D341Med (cell line): Measurements from ENCODE around the gene USP50.
"Not testable (repeated sequence)": the region's sequence is repeated elsewhere in the genome, so short reads cannot be mapped to it uniquely, and the experiment has no call there.

Experiments used
- DNase-seq: peaks from one replicate; pipeline ENCODE4 v3.0.0; 2012; ENCODE audit warnings: low spot score

The USP50 gene

GRCh38 chr15:50503144-50503543, 43.3 kb downstream of the USP50 start:
- DNase-seq, result no peak

GRCh38 chr15:50501815-50502214, 44.7 kb downstream of the USP50 start:
- DNase-seq, result no peak

GRCh38 chr15:50500352-50500751, 46.1 kb downstream of the USP50 start:
- no peak for DNase-seq

GRCh38 chr15:50496692-50497091, 49.8 kb downstream of the USP50 start:
- DNase-seq, result no peak

DNA sequence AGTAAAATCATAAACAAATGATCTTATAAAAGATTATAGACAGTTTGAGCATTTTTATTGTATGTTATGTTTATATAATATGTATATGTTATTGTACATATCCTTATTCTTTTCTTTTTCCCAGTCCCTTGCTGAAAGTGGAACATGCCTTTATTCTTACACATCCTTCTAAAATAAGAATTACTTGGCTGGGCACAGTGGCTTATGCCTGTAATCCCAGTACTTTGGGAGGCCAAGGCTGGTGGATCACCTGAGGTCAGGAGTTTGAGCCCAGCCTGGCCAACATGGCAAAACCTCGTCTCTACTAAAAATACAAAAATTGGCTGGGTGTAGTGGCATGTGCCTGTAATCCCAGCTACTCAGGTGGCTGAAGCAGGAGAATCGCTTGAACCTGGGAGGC, 51.9 kb downstream of the USP50 start:
- DNase-seq, result not testable (repeated sequence)

DNA sequence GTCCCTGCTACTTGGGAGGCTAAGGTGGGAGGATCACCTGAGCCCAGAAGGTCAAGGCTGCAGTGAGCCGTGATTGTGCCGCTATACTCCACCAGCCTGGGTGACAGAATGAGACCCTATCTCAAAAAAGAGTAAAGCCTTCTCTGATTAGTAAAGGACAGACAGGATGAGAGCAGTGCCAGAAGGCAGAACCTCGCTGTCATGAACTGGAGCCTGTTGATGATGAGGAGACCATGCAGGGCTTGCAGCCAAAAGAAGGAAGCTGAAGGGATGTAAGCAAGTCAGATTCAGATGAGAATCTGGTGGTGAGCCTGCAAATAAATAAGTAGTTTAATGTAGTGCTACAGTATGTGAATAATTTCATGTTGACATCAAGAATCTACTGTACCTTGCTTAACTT, 52.8 kb downstream of the USP50 start:
- no peak for DNase-seq

DNA sequence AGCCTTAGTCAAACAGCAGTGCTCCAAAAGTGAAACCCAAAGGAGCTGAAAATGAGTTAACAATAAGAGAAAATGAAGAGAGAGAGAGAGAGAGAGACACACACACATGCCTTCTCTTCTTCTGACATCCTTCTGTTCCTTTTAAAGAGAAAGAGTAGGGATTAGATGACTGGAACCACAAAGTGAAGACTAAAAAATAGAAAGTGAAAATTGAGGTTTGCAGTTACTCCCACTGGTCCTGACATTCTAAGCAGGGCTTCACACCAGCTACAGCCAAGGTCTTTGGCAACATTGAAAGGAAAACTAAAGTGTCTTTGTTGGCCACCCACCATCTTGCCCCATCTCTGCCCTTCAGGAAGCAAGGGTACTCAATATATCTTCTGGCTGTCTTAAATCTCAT, 59.2 kb downstream of the USP50 start:
- DNase-seq, result no peak

DNA sequence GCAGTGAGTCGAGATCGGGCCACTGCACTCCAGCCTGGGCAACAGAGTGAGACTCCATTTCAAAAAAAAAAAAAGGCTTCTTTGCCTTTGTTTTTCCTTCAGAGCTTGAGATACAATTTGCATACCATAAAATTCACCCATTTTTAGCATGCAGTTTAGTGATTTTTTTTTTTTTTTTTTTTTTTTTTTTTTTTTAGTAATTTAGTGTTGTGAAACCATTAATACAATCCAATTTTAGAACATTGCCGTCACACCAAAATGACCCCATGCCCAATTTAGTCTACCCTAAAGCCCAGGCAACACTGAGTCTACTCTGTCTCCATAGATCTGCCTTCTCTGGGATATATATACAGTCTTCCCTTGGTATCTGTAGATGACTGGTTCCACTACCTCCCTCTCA, 61.1 kb downstream of the USP50 start:
- DNase-seq, result no peak

DNA sequence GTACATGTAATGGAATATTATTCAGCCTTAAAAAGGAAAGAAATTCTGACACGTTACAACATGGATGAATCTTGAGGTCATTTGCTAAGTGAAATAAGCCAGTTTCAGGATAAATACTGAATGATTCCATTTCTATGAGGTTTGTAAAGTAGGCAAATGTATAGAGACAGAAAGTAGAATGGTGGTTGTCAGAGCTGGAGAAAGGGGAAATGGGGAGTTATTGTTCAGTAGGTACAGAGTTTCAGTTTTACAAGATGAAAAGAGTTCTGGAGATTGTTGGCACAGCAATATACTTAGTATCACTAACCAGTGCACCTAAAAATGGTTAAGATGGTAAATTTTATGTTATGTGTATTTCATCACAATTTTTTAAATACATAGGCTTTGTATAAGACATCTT, 61.7 kb downstream of the USP50 start:
- DNase-seq, result no peak

- no peak for DNase-seq
Observed at GRCh38 chr15:50476143-50476542, 70.3 kb downstream of the USP50 start.

DNA sequence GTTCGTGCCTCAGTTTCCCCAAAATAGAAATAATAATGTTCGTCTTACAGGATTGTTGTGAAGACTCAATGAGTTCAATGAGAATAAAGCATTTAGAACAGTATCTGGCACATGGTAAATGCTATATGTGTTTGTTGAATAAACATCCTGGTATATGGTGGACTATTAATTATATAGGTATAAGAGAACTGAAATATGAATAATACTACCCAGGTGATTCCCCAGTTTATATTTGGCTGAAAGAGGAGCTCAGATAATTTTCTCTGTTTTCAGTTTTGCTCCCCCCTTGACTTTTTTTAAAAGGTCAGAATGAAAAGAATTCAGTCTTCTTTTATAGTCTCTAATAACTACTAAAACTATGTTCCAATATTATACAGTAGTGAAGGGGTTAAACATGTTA, 75.4 kb downstream of the USP50 start:
- no peak for DNase-seq

- no peak for DNase-seq
Observed at GRCh38 chr15:50463423-50464358, 82.8 kb downstream of the USP50 start.

DNA sequence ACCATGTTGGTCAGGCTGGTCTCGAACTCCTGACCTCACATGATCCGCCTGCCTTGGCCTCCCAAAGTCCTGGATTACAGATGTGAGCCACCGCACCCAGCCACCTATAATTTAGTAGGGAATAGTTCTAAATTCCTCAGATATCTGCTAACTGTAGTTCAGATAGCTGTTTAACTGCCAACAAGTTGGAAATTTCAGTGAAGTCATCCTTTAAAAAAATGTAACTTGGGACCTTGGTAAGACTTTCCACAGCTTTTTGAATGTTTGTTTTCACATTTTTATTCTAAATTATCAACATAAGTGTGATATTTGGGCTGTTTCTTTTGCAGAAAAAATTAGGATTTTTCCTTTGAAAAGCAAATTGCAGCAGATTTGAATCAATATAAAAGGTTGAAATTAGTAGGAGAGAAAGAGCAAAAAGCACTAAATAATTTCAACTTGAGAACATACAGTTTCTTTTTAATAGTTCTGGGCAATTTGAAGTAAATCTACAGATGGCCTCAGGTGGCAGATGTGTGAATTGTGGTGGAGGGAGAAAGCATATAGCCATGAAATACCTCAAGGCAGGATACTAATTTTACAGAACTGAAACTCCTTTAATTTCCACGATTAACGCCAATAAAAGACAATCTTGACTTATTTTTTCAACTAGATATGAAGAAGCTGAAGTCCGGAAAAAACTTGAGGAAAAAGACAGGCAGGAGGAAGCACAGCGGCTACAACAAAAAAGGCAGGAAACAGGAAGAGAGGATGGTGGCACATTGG, 87.9 kb downstream of the USP50 start:
- no peak for DNase-seq

- no peak for DNase-seq
Observed at GRCh38 chr15:50452927-50453326, 93.5 kb downstream of the USP50 start.
